HG02884 (cell line): ENCODE measurements around the gene C11orf16.
A peak's percentile ranks its signal among the peaks of the same experiment; 100 is the strongest.
"Not testable (repeated sequence)": the region's sequence is repeated elsewhere in the genome, so short reads cannot be mapped to it uniquely, and the experiment has no call there.

Experiments used
- ATAC-seq: cut with Tn5 transposase; IDR thresholded peaks from one replicate; pipeline ENCODE4 v1.9.1; 2021; ENCODE audit warnings: mild to moderate bottlenecking, moderate library complexity; ENCODE audit not compliant: unreplicated experiment

C11orf16 gene

GRCh38 chr11:8932564-8933180, at the start of gene C11orf16:
C11orf16 (minus strand) TSS chr11:8932947; CDS start chr11:8932308, 639 bp downstream.
- ATAC-seq = no peak

GRCh38 chr11:8980485-8980884, 47.7 kb upstream of the C11orf16 start:
- ATAC-seq = no peak

- not testable (repeated sequence) for ATAC-seq
Observed at GRCh38 chr11:8979365-8979764, 46.6 kb upstream of the C11orf16 start.

GRCh38 chr11:8973121-8973520, 40.4 kb upstream of the C11orf16 start:
- ATAC-seq = no peak

GRCh38 chr11:8971924-8972316, 39.2 kb upstream of the C11orf16 start:
- no peak for ATAC-seq

- ATAC-seq = no peak
Observed at GRCh38 chr11:8971196-8971923, 38.6 kb upstream of the C11orf16 start.

GRCh38 chr11:8967184-8967583, 34.4 kb upstream of the C11orf16 start:
- no peak for ATAC-seq

GRCh38 chr11:8964324-8965320, 31.9 kb upstream of the C11orf16 start, which contains the start of gene TMEM9B:
TMEM9B (minus strand) TSS chr11:8964442; CDS start chr11:8964313, 129 bp downstream.
- peak; percentile 80 for ATAC-seq

GRCh38 chr11:8963569-8964323, 31.0 kb upstream of the C11orf16 start:
- peak; percentile 58 for ATAC-seq

GRCh38 chr11:8962841-8963240, 30.1 kb upstream of the C11orf16 start:
- no peak for ATAC-seq

GRCh38 chr11:8961401-8961800, 28.7 kb upstream of the C11orf16 start:
- ATAC-seq = no peak

GRCh38 chr11:8959546-8960166, 26.9 kb upstream of the C11orf16 start:
- peak; percentile 37 for ATAC-seq

GRCh38 chr11:8956860-8957259, 24.1 kb upstream of the C11orf16 start:
- no peak for ATAC-seq

GRCh38 chr11:8948886-8949285, 16.1 kb upstream of the C11orf16 start:
- no peak for ATAC-seq

GRCh38 chr11:8947230-8947943, 14.6 kb upstream of the C11orf16 start:
- ATAC-seq = no peak

GRCh38 chr11:8942518-8943066, 9.8 kb upstream of the C11orf16 start, which contains the start of gene ASCL3:
ASCL3 (minus strand) TSS chr11:8943016; CDS start chr11:8938161, 4,855 bp downstream.
- ATAC-seq = no peak

- ATAC-seq = no peak
Observed at GRCh38 chr11:8941341-8942103, 8.8 kb upstream of the C11orf16 start.

GRCh38 chr11:8937659-8938058, 4.9 kb upstream of the C11orf16 start:
- ATAC-seq = no peak
